Stimulated activated CD4-positive, alpha-beta T cell treated with anti-CD3 and anti-CD28 coated beads, Interleukin-15, amount 100 ng/mL, for 1 hour (primary cell): ENCODE data around the gene RPL18.
A peak's percentile ranks its signal among the peaks of the same experiment; 100 is the strongest.
"Not testable (repeated sequence)": the region's sequence is repeated elsewhere in the genome, so short reads cannot be mapped to it uniquely, and the experiment has no call there.

Source experiments
- DNase-seq, 2 donors: peaks; one replicate each; pipeline ENCODE4 v3.0.0-alpha.2; 2020; ENCODE audit warnings: low read depth in 1 of 2, low spot score in 1 of 2

The RPL18 gene

GRCh38 chr19:48618916-48619691 lies at the start of gene RPL18, which contains the start of gene SPHK2:
Gene RPL18 (minus strand): TSS chr19:48619178. CDS start chr19:48619143, 35 bp downstream.
Gene SPHK2 (plus strand): TSS chr19:48619506. CDS start chr19:48620515, 1,009 bp downstream.
- DNase-seq = peak; percentile 91 to 93

DNA sequence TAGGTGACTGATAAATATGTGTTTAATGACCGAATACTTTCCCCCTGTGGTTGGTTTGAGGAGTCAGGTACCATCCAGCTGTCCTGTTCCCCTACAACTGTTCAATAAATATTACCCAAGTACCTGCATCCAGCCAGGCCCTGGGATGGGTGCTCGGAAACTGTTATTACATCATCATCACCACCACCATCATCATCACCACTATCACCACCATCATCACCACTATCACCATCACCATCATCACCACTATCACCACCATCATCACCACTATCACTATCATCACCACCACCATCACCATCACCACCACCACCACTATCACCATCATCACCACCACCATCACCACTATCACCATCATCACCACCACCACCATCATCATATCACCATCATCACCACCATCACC lies 49.8 kb upstream of the RPL18 start:
- DNase-seq = no peak

- no peak for DNase-seq
Measured at GRCh38 chr19:48668332-48668731, 49.4 kb upstream of the RPL18 start.

- no peak for DNase-seq
Measured at GRCh38 chr19:48665786-48666185, 46.8 kb upstream of the RPL18 start.

GRCh38 chr19:48664476-48664875 lies 45.5 kb upstream of the RPL18 start:
- DNase-seq = no peak

DNA sequence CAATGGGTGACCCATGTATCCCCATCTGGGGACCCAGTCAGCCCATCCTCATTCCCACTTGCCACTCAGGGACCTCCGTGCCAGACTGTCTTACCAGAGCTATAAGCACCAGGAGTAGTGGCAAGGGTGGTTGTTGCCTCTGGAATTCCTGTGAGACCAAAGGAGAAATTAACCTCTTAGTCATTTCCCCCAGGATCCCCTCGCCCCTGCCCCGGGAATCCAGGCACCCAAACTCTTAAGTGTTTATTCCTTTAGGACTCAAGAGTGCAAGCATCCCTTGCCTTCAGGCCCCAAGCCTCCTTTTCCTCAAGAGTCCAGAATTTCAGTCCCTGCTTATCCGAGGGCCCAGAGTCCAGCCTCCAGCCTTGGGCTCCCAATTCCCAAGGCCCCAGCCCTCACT lies 44.7 kb upstream of the RPL18 start:
- no peak for DNase-seq

GRCh38 chr19:48661711-48662090 lies 42.7 kb upstream of the RPL18 start:
- DNase-seq = no peak

DNA sequence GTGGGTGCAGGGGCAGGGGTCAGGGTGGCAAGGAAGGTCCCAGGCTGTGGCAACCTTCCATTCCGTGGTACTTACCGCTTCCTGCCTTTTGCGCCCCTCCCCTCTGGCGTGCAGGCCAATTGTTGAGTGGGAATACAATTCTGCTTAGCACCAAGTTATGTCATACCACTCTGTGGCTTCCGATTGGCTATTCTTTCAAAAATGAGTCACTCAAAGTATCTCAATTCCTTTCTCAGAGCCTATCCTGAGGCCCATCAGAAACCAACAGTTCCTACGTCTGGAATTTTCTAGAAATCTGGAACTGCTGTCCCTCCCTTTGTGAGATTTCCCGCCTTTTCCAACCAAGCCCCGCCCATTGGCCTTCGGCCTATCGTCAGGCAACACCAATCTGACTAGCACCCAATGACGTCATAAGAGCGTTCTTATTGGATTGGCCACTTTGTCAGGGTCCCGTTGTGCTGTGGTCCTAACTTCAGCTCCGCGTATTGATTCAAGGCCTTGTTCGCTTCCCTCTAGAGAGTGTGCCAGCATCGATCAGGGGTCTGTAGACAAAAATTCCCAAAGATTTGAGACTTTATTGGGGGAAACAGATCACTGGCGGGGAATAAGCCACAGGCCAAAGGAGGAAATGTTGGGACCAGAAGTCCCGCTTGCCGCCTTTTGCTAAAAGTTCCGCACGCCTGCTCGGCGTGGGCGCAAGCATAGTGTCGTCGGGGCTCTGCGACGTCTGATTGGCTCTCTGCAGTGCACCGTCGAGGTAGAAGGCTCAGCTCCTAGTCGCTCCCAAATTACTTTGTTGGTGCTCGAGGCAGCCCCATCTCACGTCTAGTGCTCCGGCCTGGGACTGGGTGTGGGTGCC lies 42.1 kb upstream of the RPL18 start:
- peak; percentile 41 to 51 for DNase-seq

- DNase-seq = no peak
Measured at GRCh38 chr19:48659768-48660167, 40.8 kb upstream of the RPL18 start.

DNA sequence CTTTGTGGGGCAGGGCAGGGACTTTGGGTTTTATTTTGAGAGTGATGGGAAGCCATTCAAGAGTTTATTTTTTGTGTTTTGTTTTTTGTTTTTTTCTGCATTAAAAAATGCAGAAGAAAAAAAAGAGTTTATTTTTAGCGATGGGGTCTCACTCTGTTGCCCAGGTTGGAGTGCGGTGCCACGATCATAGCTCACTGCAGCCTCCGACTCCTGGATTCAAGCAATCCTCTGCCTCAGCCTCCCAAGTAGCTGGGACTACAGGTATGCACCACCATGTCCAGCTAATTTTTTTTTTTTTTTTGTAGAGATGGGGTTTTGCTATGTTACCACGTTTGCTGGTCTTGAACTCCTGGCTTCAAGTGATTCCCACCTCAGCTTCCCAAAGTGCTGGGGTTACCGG lies 39.5 kb upstream of the RPL18 start:
- no peak for DNase-seq

- not testable (repeated sequence) for DNase-seq
Measured at GRCh38 chr19:48657828-48658227, 38.9 kb upstream of the RPL18 start.

GRCh38 chr19:48656840-48657474 lies 38.0 kb upstream of the RPL18 start:
- no peak for DNase-seq

- DNase-seq = no peak
Measured at GRCh38 chr19:48654299-48655059, 35.5 kb upstream of the RPL18 start.

GRCh38 chr19:48651683-48652048 lies 32.7 kb upstream of the RPL18 start:
- DNase-seq = no peak

GRCh38 chr19:48650974-48651682 lies 32.1 kb upstream of the RPL18 start:
- no peak for DNase-seq

- no peak for DNase-seq
Measured at GRCh38 chr19:48648134-48648533, 29.2 kb upstream of the RPL18 start.

DNA sequence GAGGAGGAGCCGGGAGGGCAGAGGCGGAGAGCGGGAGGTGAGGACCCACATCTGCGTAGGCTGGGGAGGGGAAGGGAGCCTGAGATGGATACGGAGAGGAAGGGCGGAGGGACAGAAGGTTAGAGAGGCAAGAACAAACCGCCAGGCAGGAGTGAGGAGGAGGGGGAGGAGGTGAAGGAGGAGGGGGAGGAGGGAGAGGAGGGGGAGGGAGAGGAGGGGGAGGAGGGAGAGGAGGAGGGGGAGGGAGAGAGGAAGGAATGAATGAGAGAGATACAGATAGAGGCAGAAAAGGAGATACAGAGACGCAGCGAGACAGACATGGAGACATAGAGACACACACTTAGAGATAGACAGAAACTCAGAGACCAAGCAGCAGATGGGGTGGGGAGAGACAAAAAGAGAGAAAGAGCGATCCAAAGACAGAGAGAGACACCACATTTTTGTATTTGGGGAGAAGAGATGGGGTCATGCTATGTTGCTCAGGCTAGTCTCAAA lies 27.8 kb upstream of the RPL18 start:
- no peak for DNase-seq

DNA sequence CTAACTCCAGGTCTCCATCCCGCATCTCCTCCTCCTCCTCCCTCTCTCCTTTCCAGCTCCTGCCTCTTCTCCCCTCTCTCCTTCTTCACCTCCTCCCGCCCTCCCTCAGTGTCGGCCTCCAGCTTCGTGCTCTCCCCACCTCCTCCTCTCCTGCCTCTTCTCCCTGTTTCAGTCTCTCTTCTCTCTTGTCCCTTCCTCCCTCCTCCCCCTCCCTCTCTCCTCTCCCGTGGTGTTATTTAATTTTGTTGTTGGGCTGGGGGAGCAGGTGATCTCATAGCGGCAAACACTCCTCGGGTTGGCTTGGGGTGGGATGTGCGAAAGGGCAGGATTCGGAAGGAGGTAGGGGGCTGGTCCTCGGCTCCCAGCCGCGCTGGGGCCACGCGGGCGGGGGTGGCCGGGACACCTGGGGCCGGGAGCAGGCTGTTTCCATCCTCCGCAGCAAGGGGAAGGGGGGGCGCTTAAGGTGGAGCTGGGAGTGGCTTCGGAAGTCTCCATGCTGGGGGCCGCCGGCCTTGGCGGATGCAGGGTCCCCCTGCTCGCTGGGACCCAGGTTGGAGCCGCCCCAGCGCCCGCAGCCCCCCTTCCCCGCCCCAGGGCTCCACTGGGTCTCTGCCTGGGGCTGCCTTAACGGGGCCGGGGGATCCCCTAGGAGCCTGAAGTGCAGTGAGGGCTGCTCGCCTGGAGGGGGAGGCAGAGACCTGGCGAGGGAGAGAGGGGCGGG lies 27.2 kb upstream of the RPL18 start, which contains the start of gene CA11:
Gene CA11, minus strand, starts transcription at position 187 of the 721 bp plus-strand sequence. CDS start 555 bp downstream, outside the sequence.
- DNase-seq = peak; percentile 77 to 83

DNA sequence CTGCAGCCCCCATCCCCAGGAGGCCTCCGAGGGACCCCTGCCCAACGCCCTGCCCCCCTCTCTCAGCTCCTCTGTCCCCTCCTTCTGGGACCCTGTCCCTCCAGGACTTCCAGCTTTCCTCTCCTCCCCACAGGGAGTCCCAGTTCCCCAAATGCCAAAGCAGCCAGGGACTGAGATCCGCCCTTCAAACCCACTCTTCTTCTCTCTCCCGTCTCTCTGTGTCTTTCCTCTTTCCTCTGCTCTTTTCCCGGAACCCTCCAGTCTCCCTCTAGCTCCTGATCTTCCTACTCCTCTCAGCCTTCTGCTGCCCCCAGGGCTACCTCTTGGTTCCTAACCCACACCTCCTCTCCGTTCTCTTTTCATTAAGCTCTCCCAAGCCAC lies 26.6 kb upstream of the RPL18 start:
- DNase-seq = no peak
